GF-D8 (cell line): ENCODE data around the gene CRACR2A.

Source experiments
- DNase-seq: peaks from one replicate; lab custom pipeline; 2025; lab: John Stamatoyannopoulos, UW

The CRACR2A gene

DNA sequence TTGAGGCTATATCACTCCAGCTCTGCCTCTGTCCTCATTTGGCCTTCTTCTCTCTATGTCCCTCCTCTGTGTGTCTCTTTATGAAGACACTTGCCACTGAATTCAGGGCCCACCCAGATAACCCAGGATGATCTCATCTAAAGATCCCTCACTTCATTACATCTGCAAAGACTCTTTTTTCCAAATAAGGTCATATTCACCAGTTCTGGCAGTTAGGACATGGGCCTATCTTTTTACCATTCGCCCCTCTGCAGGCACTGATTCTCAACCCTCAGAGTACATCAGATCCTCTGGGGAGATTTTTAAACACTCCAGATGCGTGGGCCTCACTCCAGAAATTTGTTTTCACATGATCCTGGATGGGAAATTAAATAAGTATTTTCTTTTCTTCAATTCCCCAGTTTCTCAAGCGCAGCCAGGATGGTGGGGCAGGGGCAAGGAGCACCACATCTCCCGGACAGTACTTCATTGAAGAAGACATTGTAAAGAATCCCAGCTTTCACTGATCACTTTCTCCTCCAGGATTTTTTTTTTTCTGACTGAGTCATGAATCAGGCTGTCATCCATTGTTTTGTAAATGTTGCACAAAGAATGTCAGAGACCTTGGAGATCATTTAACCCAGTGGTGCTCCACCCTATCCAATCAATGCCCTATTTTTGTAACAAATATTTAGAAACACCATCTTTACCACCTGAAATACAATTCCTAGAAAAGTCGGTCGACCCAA is 27.4 kb downstream of the CRACR2A start:
- DNase-seq: no peak

DNA sequence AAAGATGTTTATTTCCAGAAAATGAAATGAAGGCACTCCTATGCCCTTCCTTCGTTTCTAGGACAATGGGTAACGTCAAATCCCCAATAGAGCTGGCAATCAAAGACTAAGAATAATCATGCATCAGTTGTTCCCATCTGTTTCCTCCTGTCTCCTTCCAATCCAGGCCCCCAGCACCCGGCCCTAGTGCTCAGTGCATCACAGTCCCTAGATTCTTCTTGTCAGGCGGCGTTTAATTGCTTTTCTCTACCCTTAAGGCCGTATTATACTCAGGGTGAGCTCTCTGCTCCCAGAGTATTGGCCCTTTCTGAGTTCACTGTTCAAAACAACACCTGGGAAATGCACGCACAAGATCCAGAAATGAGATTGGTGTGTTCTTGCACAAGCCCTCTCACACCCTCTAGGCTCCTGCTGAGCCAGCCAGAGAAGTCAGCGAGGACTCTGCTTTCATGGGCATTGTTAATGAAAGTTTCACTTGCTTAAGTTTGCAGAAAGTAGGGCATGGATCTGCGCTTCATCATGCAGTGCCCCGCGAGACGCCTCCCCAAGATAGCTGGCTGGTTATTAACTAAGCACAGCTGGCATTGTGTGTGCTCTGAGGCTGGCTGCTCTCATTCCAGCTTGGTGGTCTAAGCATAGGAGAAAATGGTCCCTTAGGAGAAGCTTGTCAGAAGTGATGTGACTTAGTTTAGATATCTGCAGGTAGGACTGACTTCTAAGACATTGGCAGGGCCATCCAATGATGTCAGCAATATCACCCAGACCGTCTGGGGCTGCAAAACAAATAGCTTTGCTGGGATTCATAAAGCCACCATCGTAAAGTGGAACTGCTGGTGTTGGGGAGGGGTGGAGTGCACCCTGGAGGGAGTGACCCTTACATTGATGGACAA is 28.7 kb downstream of the CRACR2A start:
- no peak for DNase-seq

DNA sequence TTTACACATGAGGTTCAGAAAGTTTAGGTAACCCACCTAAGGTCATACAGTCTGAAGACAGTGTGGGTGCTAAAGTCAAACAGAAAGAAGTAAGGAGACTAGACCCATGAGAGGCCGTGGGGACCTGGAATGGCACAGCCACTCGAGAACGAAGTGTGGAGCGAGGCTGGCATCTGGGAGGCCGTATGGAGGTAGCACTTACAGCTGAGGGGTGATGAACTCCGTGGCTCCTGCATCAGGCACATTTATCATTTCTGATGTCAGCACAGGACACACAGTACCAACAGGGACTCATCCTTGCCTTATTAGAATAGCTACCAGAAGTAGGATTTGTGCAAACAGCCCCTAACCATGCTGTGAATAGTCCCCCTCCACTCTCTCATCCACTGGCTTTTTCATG is 30.5 kb downstream of the CRACR2A start:
- DNase-seq: no peak

DNA sequence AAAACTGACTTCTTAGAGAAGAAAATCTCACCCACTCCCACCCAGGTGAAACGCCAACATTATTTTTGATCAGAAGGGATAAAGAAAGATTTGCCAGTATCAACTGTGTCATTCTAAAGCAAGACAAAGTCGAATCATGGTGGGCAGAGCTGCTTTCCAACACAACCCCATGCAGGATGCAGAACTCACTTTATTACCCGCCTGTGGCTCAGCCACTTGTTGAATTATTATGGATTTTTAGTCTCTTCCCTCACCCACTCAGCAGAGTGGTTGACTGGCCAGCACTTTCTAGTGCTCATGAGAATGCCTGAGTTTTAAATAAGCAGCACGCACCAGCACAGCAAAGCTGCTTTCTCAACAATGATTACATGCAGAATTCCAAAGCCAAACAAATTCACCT is 32.1 kb downstream of the CRACR2A start:
- DNase-seq: no peak

DNA sequence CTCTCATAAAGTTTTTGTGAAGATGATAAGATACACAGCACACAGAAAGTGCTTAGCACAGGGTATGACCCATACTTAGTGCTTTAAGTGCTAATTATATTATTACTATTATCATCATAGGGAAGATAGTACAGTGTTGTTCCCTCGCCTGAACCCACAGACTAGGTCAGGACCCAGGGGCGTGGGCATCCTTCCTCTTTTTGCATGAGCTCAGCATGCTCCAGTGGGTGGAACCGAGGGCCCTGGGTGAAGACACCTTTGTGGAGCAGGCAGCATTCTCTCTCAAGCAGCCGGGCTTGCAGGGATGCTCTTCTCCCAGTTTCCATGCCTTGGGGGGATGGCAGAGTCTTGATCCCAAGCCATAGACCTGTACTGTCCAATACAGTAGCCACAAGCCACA is 34.8 kb downstream of the CRACR2A start:
- DNase-seq: no peak

DNA sequence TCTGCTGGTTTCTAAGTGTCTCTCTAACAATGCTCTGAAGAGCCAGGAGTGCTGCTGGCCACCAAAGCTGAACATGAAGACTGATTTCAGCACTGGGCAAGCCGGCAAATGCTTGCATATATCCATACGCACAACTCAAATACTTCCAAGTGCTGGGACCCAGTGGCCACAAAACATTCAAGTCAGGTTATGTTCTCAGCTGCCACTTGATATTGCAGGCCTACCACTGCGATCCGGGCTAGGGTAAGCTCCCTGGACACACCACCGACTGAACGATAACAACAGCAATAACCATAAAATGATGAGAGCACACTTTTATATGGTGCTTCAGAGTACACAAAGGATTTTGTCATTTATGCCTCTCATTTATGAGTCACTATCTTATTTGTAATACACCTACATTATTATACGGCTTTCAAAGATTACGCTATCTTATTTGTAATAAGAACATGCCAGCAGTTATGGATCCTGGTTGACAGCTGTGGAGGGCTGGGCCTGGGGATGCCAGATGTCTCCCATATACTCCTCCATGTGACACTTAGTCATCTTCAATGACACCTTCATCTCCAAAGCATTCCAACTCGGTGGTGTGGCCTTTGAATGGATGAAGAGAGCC is 35.5 kb downstream of the CRACR2A start:
- DNase-seq: no peak

DNA sequence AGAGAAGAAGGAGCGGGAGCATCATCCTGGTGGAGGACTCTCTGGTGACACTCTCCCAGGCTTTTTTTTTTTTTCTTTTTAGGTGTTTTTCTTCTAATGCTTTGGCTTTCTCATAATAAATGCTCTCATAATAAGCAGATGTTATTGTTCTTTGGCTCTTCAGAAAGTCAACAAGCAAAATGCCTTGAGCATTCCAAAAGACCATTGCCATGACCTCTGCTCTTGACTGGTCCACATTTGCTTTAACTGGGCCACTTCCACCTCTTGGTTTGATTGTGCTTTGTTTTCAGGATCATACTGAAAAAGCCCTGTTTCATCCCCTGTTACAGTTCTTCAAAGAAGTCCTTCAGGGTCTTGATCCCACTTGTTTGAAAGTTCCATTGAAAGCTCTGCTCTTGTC is 36.9 kb downstream of the CRACR2A start:
- no peak for DNase-seq

DNA sequence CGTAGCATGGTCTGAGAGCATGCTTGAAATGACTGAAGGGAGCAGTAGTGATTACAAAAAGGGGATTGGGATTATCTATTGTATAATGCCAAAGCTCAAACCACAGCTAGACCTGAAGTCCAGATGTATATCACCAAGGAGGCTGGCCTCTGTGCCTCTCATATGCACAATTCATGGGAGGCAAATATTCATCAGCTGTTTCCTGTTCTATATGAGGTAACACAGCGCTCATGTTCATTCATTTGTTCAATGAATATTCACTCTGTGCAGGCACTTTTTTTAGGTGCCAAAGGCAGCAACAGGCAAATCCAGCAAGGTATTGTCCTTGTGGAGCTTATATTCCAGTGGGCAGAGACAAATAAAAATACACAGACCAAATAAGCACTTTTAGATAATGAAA is 39.0 kb downstream of the CRACR2A start:
- DNase-seq: no peak

DNA sequence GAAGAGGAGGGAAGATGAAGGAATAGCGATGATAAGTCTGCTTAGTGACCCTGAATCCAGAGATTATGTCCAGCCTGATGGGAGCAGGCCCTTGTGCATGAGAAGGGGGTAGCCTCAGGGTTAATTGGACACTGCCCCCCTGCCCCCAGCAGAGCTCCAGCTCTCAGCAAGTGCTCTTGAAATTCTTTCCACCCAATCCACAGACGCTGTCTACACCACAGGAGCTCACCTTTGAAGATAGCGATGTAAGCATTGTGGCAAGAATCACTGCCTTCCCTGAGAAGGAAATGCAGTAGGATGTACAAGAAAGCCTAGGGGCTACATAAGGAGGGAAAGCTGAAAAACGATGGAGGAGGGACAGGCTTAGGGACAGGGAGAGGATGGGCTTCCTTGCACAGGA is 39.4 kb downstream of the CRACR2A start:
- DNase-seq: no peak

DNA sequence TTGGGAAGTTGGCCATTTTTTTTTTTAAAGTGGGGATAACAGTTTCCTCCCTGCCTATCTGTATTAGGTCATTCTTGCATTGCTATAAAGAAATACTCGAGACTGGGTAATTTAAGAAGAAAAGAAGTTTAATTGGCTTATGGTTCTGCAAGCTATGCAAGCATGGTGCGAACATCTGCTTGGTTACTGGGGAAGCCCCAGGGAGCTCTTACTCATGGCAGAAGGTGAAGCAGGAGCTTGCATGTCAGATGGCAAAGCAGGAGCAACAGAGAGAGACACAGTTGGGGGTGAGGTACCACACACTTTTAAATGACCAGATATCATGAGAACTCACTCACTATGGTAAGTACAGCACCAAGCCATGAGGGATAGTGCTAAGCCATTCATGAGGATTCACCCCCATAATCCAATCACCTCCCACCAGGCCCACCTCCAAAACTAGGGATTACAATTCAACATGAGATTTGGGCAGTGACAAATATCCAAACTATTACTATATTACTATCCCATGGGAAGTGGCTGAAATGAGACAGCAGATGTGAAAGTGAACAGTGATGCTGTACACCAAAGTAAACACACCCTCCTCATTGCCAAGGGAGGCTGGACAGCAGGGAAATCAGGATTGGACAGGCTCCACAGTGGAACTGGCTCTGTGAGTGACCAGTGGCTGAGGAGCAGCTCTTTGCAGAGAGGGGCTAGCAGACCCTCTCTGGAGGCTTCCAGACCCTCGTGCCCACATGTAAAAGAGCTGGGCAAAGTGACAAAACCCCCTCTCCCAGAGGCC is 40.5 kb downstream of the CRACR2A start:
- DNase-seq: no peak

DNA sequence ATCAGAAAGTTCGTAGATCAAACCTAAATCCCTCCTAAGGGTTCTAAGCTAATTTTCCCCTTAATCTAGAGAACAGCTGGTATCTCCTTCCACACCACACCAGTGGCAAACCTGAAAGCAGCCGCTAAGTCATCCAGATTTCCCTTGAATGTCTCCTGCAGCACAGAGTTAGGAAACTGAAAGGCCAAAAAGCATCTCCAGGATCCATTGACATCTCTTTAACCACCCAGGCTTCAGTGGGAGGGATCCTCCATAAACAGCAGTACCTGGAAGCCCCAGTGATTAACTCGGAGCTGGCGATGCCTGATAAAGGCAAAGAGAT is 47.6 kb downstream of the CRACR2A start:
- DNase-seq: no peak

DNA sequence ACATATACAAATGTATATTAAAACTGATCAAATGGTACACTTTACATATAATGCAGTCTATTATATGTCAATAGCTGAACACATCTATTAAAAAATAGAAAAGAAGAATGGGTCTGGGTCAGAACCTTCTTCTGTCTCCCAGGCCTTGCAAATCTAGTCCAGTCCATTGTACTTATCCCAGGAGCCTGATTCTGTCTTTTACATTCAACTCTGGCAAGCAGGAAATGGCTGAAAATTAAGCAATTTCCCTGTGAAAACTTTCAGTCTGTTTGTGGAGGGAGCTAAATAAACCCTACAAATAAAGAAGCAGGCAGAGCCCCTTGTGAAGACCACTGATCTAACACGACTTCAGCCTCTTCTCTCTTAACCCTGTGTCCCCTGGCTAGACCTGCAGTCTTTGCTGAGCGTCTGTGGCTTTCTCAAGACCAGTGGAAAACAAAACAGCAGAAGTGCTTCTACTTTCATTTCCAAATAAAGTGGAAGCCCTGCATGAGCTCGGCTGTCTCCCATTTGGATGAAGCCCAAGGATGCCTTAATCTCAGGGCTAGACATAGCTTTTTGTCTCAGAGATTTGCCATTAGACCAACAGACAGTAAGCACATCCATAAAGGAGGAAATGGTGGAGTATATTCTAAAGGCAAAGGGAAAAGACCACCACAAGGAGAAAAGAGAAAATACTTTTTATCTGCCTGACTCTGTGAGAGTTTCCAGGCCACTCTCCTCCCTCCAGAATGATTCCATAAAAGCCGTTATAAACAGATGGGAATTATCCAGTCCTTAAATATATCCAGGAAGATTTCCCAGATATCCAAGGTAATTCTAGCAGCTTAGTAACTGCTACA is 48.2 kb downstream of the CRACR2A start:
- peak; percentile 29 for DNase-seq

DNA sequence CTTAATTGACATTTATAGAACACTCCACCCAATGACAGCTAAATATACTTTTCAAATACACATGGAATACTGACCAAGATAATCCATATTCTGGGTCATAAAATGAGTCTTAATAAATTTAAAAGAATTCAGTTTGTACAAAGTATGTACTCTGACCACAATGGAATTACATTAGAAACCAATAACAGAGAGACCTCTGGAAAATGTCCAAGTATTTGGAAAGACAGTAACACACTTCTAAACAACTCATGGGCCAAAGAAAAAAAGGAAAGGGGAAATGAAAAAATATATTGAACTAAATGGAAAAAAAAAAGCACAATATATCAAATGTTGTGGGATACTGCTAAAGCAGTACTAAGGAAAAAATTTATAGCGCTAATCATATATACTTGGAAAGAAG is 52.0 kb downstream of the CRACR2A start:
- DNase-seq: no peak

DNA sequence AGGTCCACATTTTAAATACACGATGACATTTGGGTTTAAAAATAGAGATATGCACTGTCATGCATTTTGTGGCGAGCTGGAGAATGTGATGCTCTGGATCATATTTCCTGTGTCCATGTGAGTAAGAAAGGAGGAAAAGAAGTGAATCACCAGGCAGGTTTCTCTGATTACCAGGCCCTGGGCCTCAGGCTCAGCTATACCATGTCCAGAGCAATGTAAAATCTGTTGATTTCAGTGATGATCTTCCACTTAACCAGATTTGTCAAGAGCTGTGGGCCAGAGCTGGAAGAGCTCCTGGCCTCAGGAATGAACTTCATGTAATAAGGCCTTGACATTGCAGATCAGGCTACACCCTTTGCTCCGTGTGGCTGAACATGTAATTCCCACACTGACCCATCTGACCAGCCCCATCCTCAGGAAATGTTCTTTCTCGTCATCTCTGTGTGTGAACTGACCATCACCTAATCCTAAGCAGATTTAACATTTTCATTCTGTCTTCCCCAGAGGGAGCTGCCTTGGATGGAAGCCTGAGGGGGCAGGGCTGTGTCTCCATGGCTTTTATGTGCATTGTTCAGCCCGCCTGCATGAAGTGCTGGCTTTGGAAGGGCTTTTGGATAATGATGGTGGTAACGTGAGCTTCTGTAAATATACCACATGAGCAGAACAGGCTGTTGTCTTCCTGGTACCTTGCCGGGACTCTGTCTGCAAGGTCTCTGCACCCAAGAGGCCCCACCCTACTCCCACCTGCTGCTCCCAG is 54.5 kb downstream of the CRACR2A start:
- no peak for DNase-seq

DNA sequence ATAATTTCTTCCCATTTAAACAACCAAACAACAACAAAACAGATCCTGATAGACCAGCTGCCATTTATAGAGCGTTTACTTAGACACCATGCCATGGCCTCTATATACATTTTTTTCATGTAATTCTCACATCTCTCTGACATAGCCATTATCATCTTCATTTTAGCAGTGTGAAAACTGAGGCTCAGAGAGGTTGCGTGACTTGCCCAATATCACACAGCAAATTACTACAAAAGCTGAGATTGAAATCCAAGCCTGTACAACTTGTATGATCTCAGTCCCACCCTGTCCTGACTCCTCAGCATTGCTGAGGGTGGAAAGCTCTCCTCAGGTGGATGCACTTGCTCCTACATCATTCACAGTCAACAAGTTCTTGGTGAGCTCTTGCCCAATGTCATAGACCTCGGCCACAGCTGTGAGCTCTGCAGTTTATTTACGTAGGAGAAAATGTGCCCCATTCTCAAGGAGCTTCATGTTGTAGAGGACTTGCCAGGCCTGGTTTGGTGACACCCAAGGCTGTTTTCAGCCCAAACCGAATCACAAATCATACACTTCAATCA is 55.5 kb downstream of the CRACR2A start:
- DNase-seq: no peak

DNA sequence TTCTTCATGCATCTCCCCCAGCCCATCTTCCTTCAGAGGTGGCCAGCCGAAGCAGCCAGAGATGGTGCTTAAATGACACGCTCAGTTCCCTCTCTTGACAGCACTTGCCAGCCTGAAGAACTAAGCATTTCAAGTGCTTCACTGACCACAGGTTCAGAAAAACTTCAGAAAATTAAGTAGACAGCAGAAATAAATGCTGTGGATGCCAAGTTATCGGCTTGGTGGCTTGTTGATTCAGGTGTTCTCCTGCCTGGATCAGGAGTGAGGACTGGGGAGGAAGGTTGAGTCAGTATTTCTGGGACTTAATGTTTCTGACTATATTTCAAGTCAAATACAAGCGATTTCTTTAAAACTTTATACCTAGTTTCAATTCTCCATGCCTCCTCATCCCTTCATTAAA is 58.2 kb downstream of the CRACR2A start:
- DNase-seq: no peak

DNA sequence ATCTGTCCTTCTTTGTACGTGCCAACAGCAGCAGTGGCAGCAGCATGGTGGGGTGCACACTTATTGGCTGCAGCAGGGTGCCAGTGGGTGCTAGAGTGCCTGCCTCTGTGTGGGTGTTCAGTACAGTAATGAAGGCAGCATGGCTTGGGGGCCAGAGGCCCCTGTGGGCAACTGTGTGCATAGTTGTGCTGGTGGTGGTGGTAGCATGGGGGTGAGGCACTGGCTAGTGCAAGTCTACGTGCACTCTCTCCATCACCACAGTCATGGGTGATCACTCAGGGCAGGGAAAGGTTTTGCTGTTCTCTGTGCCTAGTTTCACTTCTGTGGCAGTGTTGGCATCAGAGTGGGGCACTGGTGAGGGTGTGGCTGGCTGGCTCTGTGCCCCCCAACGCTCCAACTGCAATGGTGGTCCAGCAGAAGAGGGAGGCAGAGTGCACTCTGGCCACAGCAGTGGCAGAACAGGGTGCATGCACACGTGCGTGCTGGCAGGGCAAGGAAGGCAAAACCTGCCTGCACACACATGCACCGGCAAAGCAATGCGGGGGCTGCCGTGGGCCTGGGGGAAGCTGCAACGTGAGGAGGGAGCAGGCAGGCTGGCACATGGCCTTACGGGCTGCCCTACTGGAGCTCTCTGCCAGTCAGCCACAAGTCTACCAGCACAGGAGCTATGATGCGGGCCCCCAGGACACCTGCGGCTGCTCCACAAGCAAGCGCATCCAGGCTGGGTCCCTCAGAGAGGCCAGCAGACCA is 60.1 kb downstream of the CRACR2A start:
- no peak for DNase-seq

DNA sequence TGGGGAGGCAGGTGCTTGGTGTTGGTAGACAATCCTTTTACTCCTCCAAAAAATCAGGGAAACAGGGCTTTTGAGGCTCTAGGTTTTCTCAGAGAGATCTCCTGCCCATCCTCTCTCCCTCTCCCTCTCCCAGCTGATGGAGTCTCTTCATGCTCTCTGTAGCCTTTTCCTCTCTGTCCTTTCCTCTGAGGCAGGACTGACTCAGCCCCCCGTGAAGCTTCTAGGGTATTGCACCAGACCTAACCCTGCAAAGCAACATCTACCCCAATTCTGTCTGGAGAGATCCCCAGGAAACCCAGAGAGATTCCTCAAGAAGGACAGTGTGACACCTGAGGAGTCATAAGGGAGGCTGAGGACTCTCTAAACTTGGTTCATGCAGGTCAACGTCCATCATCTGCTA is 66.4 kb downstream of the CRACR2A start:
- DNase-seq: no peak

DNA sequence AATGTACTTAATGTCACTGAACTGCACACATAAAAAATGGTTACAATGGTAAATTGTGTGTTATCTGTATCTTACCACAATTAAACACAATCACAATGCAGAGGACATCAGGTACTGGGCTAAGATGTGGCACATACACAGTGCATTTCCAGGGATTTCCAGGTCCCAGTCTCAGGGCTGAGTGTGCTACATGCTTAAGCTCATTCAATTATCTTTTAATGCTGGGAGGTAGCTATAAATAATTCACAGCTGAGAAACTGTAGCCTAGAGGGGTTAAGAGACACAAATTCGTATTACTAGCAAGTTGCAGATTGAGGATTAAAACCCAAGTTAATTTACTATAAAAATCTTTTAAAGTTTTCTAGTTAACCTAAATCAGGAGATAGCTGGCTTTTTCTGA is 67.1 kb downstream of the CRACR2A start:
- DNase-seq: no peak
